GM18508 (cell line): Measurements from ENCODE around the gene R3HDM2.
"Not testable (repeated sequence)": the region's sequence is repeated elsewhere in the genome, so short reads cannot be mapped to it uniquely, and the experiment has no call there.

ENCODE experiments used
- ATAC-seq: cut with Tn5 transposase; IDR thresholded peaks from one replicate; pipeline ENCODE4 v1.9.1; 2021; ENCODE audit warnings: moderate number of reproducible peaks; ENCODE audit not compliant: insufficient read depth, unreplicated experiment

R3HDM2 gene

GRCh38 chr12:57342207-57342691, 88.6 kb downstream of the R3HDM2 start:
- ATAC-seq = no peak

- no peak for ATAC-seq
Measured at GRCh38 chr12:57341275-57341990, 89.4 kb downstream of the R3HDM2 start.

DNA sequence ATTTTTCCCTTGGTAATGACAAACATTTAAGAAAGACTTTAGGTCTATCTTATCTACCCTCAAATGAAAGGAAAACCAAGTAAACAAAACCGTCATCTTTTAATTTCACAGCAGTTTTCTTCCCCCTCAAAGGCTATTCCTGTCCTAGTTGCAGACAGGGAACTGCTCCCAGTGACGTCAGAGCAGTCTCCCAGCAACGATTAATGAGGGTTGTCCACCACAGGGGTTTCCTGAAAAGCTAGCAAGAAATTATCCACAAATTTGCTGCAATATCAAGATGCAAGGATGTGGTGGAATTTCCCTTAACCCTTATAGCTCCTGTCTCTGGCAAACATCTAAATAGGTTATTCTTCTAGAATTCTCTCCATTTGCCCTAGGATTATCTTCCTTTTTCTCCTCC, 90.7 kb downstream of the R3HDM2 start:
- no peak for ATAC-seq

GRCh38 chr12:57336299-57336698, 94.5 kb downstream of the R3HDM2 start:
- not testable (repeated sequence) for ATAC-seq

DNA sequence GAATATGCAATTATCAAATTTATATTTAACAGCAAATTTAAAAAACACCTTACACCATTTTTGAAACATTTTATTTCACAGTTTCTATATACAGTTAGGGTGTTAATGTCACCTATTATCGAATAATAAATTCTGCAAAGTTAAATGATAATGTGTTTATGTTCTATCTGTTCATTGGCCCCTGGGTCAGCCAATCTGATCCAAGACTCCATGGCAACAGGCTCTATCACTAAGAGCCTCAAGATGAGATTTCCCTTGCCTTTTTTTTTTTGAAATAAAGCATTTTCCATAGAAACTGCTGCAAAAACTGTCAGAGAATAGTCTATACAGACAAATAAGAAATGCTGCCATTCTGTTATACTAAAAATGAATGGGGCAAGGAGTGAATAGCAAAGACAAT, 96.6 kb downstream of the R3HDM2 start:
- ATAC-seq = no peak

GRCh38 chr12:57332646-57333312, 98.1 kb downstream of the R3HDM2 start:
- ATAC-seq = no peak

DNA sequence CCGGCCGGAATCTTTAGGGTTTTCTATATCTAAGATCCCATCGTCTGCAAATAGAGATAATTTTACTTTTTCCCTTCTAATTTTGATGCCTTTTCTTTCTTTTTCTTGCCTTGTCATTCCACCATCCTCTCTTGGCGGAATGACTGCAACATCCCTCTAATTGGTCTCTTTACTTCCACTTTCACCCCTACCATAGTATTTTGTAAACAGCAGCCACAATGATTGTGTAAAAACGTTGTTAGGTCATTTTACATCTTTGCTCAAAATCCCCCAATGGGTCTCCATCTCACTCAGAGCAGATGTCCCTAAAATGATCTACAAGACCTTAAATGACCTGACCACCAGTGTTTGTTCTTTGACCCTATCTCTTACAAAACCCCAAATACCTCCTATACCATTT, 99.9 kb downstream of the R3HDM2 start:
- no peak for ATAC-seq

DNA sequence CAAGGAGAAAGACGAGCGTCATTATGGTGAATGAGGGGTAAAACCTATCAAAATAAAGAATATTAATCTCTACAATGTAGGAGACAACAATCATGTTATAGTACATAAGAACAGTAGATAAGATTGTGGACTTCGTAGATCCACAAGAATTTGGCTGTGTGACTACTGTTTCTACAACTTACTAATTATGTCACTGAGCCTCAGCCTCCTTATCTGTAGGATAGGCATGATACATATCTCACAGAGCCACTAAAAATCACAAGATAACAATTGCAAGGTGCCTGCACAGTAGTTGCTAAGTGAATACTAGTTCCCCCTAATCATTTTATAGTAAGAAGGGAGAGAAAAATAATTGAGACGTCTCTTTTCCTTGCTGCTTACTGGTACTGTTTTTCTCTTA, 101.6 kb downstream of the R3HDM2 start:
- ATAC-seq = no peak

DNA sequence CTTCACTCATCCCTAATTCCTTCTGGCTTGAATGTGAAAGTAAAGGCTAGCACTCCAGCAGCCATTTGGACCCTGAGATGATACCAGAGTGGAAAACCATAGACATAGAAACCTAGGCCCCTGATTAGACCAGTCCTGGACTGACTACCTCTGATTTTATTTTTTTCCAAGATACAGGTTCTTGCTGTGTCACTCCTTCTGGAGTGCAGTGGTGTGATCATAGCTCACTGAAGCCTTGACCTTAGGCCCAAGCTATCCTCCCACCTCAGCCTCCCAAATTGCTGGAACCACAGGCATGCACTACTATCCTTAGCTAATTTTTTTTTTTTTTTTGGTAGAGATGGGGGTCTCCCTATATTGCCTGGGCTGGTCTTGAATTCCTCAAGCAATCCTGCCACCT, 105.4 kb downstream of the R3HDM2 start:
- ATAC-seq = no peak

GRCh38 chr12:57323416-57323815, 107.4 kb downstream of the R3HDM2 start:
- no peak for ATAC-seq

DNA sequence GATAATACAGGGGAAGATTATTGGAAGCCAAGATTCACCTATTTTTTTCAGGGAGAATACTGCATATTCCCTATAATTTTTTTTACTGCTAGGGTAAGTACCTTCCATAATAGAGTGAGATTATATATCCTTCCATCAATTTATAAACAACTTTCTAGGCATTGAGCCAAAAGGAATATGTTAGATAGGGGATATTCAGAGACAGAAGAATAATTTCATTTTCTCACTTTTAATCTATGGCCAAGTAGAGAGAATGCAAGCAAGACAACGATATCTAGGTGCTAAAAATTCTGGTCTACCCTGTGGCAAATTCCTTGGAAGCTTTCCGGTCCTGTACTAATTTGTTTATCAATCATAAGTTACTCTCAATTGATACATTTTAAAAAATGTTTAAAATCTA, 110.2 kb downstream of the R3HDM2 start:
- no peak for ATAC-seq

GRCh38 chr12:57319678-57320469, 111.0 kb downstream of the R3HDM2 start:
- no peak for ATAC-seq

DNA sequence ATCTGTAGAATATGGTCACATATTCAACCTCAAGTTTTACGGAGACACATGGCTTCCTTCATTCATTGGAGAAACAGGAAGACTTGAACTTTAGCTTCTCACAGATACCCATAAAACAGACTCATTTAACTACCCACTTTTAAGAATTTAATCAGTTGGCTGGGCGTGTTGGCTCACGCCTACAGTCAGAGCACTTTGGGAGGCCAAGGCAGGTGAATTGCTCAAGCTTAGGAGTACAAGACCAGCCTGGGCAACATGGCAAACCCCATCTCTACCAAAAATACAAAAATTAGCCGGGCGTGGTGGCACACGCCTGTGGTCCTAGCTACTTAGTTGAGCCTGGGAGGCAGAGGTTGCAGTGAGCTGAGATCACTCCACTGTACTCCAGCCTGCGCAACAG, 115.2 kb downstream of the R3HDM2 start:
- no peak for ATAC-seq

- ATAC-seq = not testable (repeated sequence)
Measured at GRCh38 chr12:57312287-57312686, 118.6 kb downstream of the R3HDM2 start.

DNA sequence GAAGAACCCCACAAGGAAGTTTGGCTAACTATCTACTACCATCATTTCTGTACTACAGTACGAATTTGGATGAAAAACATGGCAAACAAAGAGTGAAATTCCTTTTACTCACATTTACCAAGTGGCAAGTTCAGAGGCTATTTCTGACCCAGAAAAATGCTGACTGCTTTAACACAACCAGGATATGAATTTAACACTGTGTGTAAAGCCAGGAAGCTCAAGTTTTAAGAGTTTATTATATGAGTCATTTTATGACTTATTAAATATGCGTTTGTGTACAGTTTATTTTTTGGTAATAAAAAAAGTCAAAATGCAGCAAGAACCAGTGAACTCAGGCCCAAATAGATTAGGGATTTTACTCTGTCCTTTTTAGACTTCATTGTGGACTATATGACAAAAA, 121.4 kb downstream of the R3HDM2 start:
- ATAC-seq = no peak

GRCh38 chr12:57300961-57301584, 129.8 kb downstream of the R3HDM2 start:
- no peak for ATAC-seq

- ATAC-seq = no peak
Measured at GRCh38 chr12:57299514-57300016, 131.3 kb downstream of the R3HDM2 start.

GRCh38 chr12:57296291-57296690, 134.6 kb downstream of the R3HDM2 start:
- no peak for ATAC-seq

DNA sequence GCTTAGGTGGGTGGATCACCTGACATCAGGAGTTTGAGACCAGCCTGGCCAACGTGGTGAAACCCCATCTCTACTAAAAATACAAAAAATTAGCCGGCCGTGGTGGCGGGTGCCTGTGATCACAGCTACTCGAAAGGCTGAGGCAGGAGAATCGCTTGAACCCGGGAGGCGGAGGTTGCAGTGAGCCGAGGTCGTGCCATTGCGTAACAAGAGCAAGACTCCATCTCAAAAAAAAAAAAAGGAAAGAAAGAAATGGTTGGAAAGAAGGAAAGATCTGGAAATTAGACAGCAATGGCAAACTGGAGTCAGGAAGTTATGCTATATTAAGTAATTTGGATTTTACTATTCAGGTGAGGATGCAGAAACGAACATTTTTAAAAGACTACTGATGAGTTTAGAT, 148.8 kb downstream of the R3HDM2 start:
- not testable (repeated sequence) for ATAC-seq
